Activated CD8-positive, alpha-beta T cell treated with anti-CD3 and anti-CD28 coated beads for 36 hours (primary cell): Measurements from ENCODE around the gene IER2. TPM values are rescaled to one million over a fixed set of nuclear protein-coding genes. Genes with fewer than 3 reads are reported as not detected.
"Not testable (repeated sequence)": the region's sequence is repeated elsewhere in the genome, so short reads cannot be mapped to it uniquely, and the experiment has no call there.

ENCODE experiments used
- ATAC-seq: fragments of 200-7000 bp; cut with Tn5 transposase; one replicate; pipeline ENCODE4 v1.10.0; 2021; ENCODE audit warnings: mild to moderate bottlenecking, moderate library complexity
- CTCF ChIA-PET: fragments of 350-600 bp; sonication (Branson Sonifier 250); formaldehyde crosslinking; loops from one replicate; lab custom pipeline; 2021; ENCODE audit warnings: antibody characterized with exemption; lab: Charles Lee
- POLR2A ChIA-PET: fragments of 350-600 bp; sonication (Branson Sonifier 250); formaldehyde crosslinking; loops from one replicate; lab custom pipeline; 2021; ENCODE audit warnings: antibody characterized with exemption; lab: Charles Lee
- DNase-seq: peaks from one replicate; pipeline ENCODE4 v3.0.0-alpha.2; 2020
- H3K27ac Mint-ChIP-seq: one replicate; pipeline ENCODE4 v1.8.0; 2021; ENCODE audit warnings: mild to moderate bottlenecking, mixed read lengths
- H3K27me3 Mint-ChIP-seq: one replicate; pipeline ENCODE4 v1.8.0; 2021; ENCODE audit warnings: mixed read lengths
- H3K36me3 Mint-ChIP-seq: one replicate; pipeline ENCODE4 v1.8.0; 2021; ENCODE audit warnings: low read depth, mixed read lengths
- H3K4me1 Mint-ChIP-seq: one replicate; pipeline ENCODE4 v1.8.0; 2021; ENCODE audit warnings: low read depth, mixed read lengths
- H3K4me3 Mint-ChIP-seq: one replicate; pipeline ENCODE4 v1.8.0; 2021; ENCODE audit warnings: mild to moderate bottlenecking, moderate library complexity, mixed read lengths
- H3K9me3 Mint-ChIP-seq: one replicate; pipeline ENCODE4 v1.8.0; 2021; ENCODE audit warnings: mixed read lengths
- intact Hi-C: fragments of 100-400 bp; cut with micrococcal nuclease; formaldehyde crosslinking; loops from one replicate; pipeline ENCODE4 v1.10.0; 2022
- total RNA-seq, 2 experiments: library from RNA; stranded (reverse); gene quantifications; one replicate each; pipeline ENCODE4 v1.2.3, GENCODE V29; 2021
- TF ChIP-seq, protein P1 (sequence below): fragments of 200-600 bp; IDR thresholded peaks from one replicate; pipeline ENCODE4 v1.8.0; 2022; ENCODE audit warnings: antibody characterized with exemption, mild to moderate bottlenecking

Gene IER2
- total RNA-seq, 2 experiments from 2014 or later: 120 to 122 TPM

- H3K4me3 Mint-ChIP-seq: peak overlapping the region; percentile 84
- intact Hi-C loops: no loop called here
- TF ChIP-seq, protein P1, sequence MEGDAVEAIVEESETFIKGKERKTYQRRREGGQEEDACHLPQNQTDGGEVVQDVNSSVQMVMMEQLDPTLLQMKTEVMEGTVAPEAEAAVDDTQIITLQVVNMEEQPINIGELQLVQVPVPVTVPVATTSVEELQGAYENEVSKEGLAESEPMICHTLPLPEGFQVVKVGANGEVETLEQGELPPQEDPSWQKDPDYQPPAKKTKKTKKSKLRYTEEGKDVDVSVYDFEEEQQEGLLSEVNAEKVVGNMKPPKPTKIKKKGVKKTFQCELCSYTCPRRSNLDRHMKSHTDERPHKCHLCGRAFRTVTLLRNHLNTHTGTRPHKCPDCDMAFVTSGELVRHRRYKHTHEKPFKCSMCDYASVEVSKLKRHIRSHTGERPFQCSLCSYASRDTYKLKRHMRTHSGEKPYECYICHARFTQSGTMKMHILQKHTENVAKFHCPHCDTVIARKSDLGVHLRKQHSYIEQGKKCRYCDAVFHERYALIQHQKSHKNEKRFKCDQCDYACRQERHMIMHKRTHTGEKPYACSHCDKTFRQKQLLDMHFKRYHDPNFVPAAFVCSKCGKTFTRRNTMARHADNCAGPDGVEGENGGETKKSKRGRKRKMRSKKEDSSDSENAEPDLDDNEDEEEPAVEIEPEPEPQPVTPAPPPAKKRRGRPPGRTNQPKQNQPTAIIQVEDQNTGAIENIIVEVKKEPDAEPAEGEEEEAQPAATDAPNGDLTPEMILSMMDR: no peak
- peaks cover 2% of the 10 kb centered on the region for H3K36me3 Mint-ChIP-seq
- H3K9me3 Mint-ChIP-seq: no peaks in the 10 kb centered on the region
- peaks cover 54% of the 10 kb centered on the region for H3K4me1 Mint-ChIP-seq
- POLR2A ChIA-PET: interaction anchor here (0.8 to 11.9 kb wide), 6 partner anchors 10 to 80 kb away, joined by 3 to 226 read pairs (median 4); partner anchors contain the start of genes IER2 and STX10
- peak; percentile 27 for ATAC-seq
- DNase-seq: peak; percentile 78
- peak overlapping the region; percentile 92 for H3K27ac Mint-ChIP-seq
- H3K27me3 Mint-ChIP-seq: no peaks in the 10 kb centered on the region
- CTCF ChIA-PET: interaction anchor here (0.6 to 1.8 kb wide), 8 partner anchors 7 to 187 kb away, joined by 3 to 9 read pairs (median 4); no protein-coding TSS in a partner anchor
These were observed 13.6 kb downstream of the IER2 start for GRCh38 chr19:13163609-13164342.

- Mint-ChIP-seq H3K4me3 (peak overlapping the region; percentile 84), H3K27ac (peak overlapping the region; percentile 92), H3K36me3 (peaks cover 2% of the 10 kb centered on the region), H3K9me3 (no peaks in the 10 kb centered on the region), H3K27me3 (no peaks in the 10 kb centered on the region), H3K4me1 (peaks cover 62% of the 10 kb centered on the region)
- TF ChIP-seq, protein P1: no peak
- intact Hi-C loops: no loop called here
- DNase-seq: peak; percentile 50
- ATAC-seq: no peak
- ChIA-PET POLR2A (interaction anchor here (0.8 to 11.9 kb wide), 5 partner anchors 9 to 80 kb away, joined by 3 to 226 read pairs (median 4); partner anchors contain the start of genes IER2 and STX10), CTCF (interaction anchor here (0.6 to 1.8 kb wide), 7 partner anchors 8 to 187 kb away, joined by 3 to 9 read pairs (median 4); no protein-coding TSS in a partner anchor)
These were observed 14.3 kb downstream of the IER2 start for GRCh38 chr19:13164343-13165161.

DNA sequence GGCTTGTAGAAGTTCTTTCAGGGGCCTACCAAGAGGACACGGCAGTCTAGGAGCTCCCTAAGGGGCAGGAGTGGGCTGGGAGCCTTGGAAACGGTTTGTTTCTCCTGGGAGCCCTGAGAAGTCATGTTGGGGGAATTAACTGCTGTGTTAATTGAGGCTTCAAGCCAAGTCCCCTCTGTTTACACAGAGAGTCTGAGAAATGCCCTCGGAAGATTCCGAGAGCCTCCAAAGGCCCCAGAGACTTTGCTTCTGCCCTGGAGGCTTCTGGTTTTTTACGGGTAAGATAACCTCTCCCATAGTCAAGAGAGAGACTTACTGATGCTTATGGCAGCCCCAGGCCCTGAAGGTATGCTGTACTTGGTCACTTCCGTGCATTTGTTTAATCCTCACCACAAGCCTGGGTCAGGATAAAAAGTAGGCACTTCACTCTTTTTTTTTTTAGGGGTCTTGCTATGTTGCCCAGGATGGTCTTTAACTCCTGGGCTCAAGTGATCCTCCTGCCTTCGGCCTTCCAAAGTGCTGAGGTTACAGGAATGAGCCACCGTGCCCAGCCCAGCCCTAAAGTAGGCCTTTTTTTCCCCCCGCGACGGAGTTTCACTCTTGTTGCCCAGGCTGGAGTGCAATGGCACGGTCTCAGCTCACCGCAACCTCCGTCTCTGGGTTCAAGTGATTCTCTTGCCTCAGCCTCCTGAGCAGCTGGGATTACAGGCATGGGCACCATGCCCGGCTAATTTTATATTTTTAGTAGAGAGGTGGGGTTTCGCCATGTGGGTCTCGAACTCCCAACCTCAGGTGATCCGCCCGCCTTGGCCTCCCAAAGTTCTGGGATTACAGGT lies 15.2 kb downstream of the IER2 start:
- H3K27ac Mint-ChIP-seq: peak overlapping the region; percentile 92
- DNase-seq: no peak
- H3K36me3 Mint-ChIP-seq: peaks cover 2% of the 10 kb centered on the region
- POLR2A ChIA-PET: interaction anchor here (0.8 to 11.9 kb wide), 3 partner anchors 8 to 64 kb away, joined by 3 to 226 read pairs (median 18); partner anchors contain the start of genes IER2 and STX10
- no peaks in the 10 kb centered on the region for H3K9me3 Mint-ChIP-seq
- CTCF ChIA-PET: interaction anchor here (1.1 to 1.8 kb wide), 4 partner anchors 9 to 17 kb away, joined by 3 to 9 read pairs (median 5); no protein-coding TSS in a partner anchor
- TF ChIP-seq, protein P1: no peak
- H3K27me3 Mint-ChIP-seq: no peaks in the 10 kb centered on the region
- intact Hi-C loops: no loop called here
- H3K4me1 Mint-ChIP-seq: peaks cover 66% of the 10 kb centered on the region
- ATAC-seq: no peak
- no peak overlapping the region for H3K4me3 Mint-ChIP-seq

- POLR2A ChIA-PET: interaction anchor here (11.9 kb wide), 1 partner anchor 12 kb away, joined by 226 read pairs; the partner anchor contains the start of genes IER2 and STX10
- H3K27ac Mint-ChIP-seq: peak overlapping the region; percentile 96
- H3K9me3 Mint-ChIP-seq, H3K27me3 Mint-ChIP-seq, DNase-seq, H3K36me3 Mint-ChIP-seq, ATAC-seq, intact Hi-C loops, H3K4me3 Mint-ChIP-seq: not testable (repeated sequence)
- CTCF ChIA-PET: interaction anchor here (4.7 kb wide), 1 partner anchor 10 kb away, joined by 37 read pairs; no protein-coding TSS in a partner anchor
- H3K4me1 Mint-ChIP-seq: peaks cover 67% of the 10 kb centered on the region
These were observed 15.9 kb downstream of the IER2 start for GRCh38 chr19:13166151-13166550.
